GM12878 (cell line): ENCODE results near the gene NPLOC4.

Experiments
- CREM ChIP-seq: IDR thresholded peaks from 2 replicates; pipeline ENCODE4 v1.6.1; 2014; ENCODE audit warnings: antibody characterized with exemption, low read depth
- EP300 ChIP-seq, 2 experiments: fragments of 150-350 bp in 1 of 2; IDR thresholded peaks; 2 replicates each; pipeline ENCODE4 v1.6.1; 2011 to 2012; ENCODE audit warnings: low read depth in 2 of 2, low read length in 2 of 2, borderline replicate concordance in 1 of 2, improper control_type of control experiment in 1 of 2, inconsistent platforms in 1 of 2; ENCODE audit not compliant: control insufficient read depth in 1 of 2
- IKZF2 ChIP-seq, 2 experiments: fragments of 450-650 bp; IDR thresholded peaks; 2 replicates each; pipeline ENCODE4 v1.6.1; 2017; ENCODE audit warnings: mild to moderate bottlenecking in 2 of 2, moderate library complexity in 2 of 2
- NFXL1 ChIP-seq: fragments of 450-650 bp; IDR thresholded peaks from 2 replicates; pipeline ENCODE4 v1.6.1; 2017; ENCODE audit warnings: antibody characterized with exemption, mild to moderate bottlenecking, borderline replicate concordance
- POLR2A ChIP-seq: IDR thresholded peaks from 2 replicates; pipeline ENCODE4 v1.6.1; 2011; ENCODE audit warnings: low read depth, mild to moderate bottlenecking, low read length
- REST ChIP-seq: IDR thresholded peaks from 2 replicates; pipeline ENCODE4 v1.6.1; 2012; ENCODE audit warnings: mild to moderate bottlenecking, low read depth, low read length
- TF ChIP-seq, protein P1 (sequence below), 3 experiments: IDR thresholded peaks in 2 of 3; conservative IDR thresholded peaks in 1 of 3; 2 replicates each; pipeline ENCODE4 v1.5.1; 2011; ENCODE audit warnings: low read depth in 3 of 3, low read length in 3 of 3, mild to moderate bottlenecking in 3 of 3, control low read depth in 2 of 3, moderate library complexity in 2 of 3, inconsistent platforms in 1 of 3, mixed read lengths in 1 of 3; ENCODE audit not compliant: control insufficient read depth in 2 of 3, insufficient read depth in 1 of 3; ENCODE audit errors: extremely low read depth in 1 of 3
- TF ChIP-seq, protein P2 (sequence below): fragments of 450-650 bp; IDR thresholded peaks from 2 replicates; pipeline ENCODE4 v1.6.1; 2017; ENCODE audit warnings: antibody characterized with exemption, mild to moderate bottlenecking, moderate library complexity

DNA sequence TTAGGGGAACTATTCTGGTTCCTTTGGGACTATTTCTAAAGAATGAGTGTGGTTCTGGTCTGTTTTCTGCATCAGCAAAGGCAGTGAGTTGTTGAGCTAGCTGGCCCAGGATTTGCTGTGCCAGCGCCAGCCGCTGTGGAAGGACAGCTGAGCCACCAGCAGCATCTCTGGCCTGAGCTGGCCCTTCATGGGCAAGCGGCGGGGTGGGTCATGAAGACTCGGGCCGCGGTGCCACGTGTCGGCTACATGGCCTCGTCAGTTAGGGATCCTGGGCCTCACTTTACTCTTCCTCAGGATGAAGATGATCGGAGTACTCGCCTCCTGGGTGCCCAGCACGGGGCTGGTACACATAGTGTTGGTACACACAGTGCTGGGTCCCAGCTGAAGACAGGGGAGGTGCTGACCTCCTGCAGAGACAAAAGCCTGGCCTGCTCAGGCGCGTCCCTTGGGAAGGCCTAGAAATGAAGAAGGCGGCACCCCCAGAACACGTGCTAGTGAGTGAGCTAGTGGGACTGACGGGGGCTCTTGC, 66.9 kb downstream of the NPLOC4 start:
- TF ChIP-seq EP300 (IDR thresholded peaks at IDR 0.05; ENCODE audit: borderline replicate concordance in 1 of 2, control insufficient read depth in 1 of 2, low read depth in 2 of 2, low read length in 2 of 2) = no peak
- TF ChIP-seq, protein P1, sequence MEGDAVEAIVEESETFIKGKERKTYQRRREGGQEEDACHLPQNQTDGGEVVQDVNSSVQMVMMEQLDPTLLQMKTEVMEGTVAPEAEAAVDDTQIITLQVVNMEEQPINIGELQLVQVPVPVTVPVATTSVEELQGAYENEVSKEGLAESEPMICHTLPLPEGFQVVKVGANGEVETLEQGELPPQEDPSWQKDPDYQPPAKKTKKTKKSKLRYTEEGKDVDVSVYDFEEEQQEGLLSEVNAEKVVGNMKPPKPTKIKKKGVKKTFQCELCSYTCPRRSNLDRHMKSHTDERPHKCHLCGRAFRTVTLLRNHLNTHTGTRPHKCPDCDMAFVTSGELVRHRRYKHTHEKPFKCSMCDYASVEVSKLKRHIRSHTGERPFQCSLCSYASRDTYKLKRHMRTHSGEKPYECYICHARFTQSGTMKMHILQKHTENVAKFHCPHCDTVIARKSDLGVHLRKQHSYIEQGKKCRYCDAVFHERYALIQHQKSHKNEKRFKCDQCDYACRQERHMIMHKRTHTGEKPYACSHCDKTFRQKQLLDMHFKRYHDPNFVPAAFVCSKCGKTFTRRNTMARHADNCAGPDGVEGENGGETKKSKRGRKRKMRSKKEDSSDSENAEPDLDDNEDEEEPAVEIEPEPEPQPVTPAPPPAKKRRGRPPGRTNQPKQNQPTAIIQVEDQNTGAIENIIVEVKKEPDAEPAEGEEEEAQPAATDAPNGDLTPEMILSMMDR (IDR thresholded peaks at IDR 0.05 in 2 of 3, conservative IDR thresholded peaks at IDR 0.05 in 1 of 3; ENCODE audit: control insufficient read depth in 2 of 3, extremely low read depth in 1 of 3, insufficient read depth in 1 of 3, low read depth in 3 of 3, low read length in 3 of 3) = no peak
- TF ChIP-seq REST = no peak
- no peak for TF ChIP-seq NFXL1
- TF ChIP-seq, protein P2, sequence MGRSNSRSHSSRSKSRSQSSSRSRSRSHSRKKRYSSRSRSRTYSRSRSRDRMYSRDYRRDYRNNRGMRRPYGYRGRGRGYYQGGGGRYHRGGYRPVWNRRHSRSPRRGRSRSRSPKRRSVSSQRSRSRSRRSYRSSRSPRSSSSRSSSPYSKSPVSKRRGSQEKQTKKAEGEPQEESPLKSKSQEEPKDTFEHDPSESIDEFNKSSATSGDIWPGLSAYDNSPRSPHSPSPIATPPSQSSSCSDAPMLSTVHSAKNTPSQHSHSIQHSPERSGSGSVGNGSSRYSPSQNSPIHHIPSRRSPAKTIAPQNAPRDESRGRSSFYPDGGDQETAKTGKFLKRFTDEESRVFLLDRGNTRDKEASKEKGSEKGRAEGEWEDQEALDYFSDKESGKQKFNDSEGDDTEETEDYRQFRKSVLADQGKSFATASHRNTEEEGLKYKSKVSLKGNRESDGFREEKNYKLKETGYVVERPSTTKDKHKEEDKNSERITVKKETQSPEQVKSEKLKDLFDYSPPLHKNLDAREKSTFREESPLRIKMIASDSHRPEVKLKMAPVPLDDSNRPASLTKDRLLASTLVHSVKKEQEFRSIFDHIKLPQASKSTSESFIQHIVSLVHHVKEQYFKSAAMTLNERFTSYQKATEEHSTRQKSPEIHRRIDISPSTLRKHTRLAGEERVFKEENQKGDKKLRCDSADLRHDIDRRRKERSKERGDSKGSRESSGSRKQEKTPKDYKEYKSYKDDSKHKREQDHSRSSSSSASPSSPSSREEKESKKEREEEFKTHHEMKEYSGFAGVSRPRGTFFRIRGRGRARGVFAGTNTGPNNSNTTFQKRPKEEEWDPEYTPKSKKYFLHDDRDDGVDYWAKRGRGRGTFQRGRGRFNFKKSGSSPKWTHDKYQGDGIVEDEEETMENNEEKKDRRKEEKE = no peak
- no peak for TF ChIP-seq POLR2A
- no peak for TF ChIP-seq CREM
- no peak for TF ChIP-seq IKZF2 (IDR thresholded peaks at IDR 0.05)
